ENCODE results near the gene RSPO3.

RSPO3 gene

GRCh38 chr6:127114214-127114760 lies 4.2 kb upstream of the RSPO3 start:
- peak in 1 of 2 donors; percentile 72 for DNase-seq

GRCh38 chr6:127115084-127115655 lies 3.3 kb upstream of the RSPO3 start:
- no peak for DNase-seq

- no peak for DNase-seq
Observed at GRCh38 chr6:127115746-127116145, 2.7 kb upstream of the RSPO3 start.

GRCh38 chr6:127117979-127118297 lies 533 bp upstream of the RSPO3 start:
- no peak for DNase-seq

- no peak for DNase-seq
Observed at GRCh38 chr6:127119102-127120022, 891 bp downstream of the RSPO3 start.

- no peak for DNase-seq
Observed at GRCh38 chr6:127120023-127120786, 1.7 kb downstream of the RSPO3 start.

- DNase-seq = peak; percentile 71 to 77
Observed at GRCh38 chr6:127120787-127121636, 2.5 kb downstream of the RSPO3 start.

- no peak for DNase-seq
Observed at GRCh38 chr6:127121637-127121960, 3.1 kb downstream of the RSPO3 start.

- DNase-seq = no peak
Observed at GRCh38 chr6:127124172-127124571, 5.7 kb downstream of the RSPO3 start.

- DNase-seq = no peak
Observed at GRCh38 chr6:127124680-127125079, 6.2 kb downstream of the RSPO3 start.

GRCh38 chr6:127128066-127128465 lies 9.6 kb downstream of the RSPO3 start:
- DNase-seq = no peak

- no peak for DNase-seq
Observed at GRCh38 chr6:127129251-127129650, 10.8 kb downstream of the RSPO3 start.

GRCh38 chr6:127131275-127131674 lies 12.8 kb downstream of the RSPO3 start:
- no peak for DNase-seq

- DNase-seq = no peak
Observed at GRCh38 chr6:127131772-127132376, 13.4 kb downstream of the RSPO3 start.

- DNase-seq = no peak
Observed at GRCh38 chr6:127134136-127134535, 15.7 kb downstream of the RSPO3 start.

- no peak for DNase-seq
Observed at GRCh38 chr6:127136786-127137185, 18.3 kb downstream of the RSPO3 start.

- DNase-seq = no peak
Observed at GRCh38 chr6:127146932-127147331, 28.5 kb downstream of the RSPO3 start.

GRCh38 chr6:127147534-127147933 lies 29.1 kb downstream of the RSPO3 start:
- DNase-seq = no peak

- DNase-seq = no peak
Observed at GRCh38 chr6:127148511-127148910, 30.0 kb downstream of the RSPO3 start.

- no peak for DNase-seq
Observed at GRCh38 chr6:127154509-127154908, 36.0 kb downstream of the RSPO3 start.

- no peak for DNase-seq
Observed at GRCh38 chr6:127160484-127160883, 42.0 kb downstream of the RSPO3 start.

- DNase-seq = no peak
Observed at GRCh38 chr6:127162836-127163235, 44.4 kb downstream of the RSPO3 start.
